ENCODE results near the gene PIAS4.

PIAS4 gene

DNA sequence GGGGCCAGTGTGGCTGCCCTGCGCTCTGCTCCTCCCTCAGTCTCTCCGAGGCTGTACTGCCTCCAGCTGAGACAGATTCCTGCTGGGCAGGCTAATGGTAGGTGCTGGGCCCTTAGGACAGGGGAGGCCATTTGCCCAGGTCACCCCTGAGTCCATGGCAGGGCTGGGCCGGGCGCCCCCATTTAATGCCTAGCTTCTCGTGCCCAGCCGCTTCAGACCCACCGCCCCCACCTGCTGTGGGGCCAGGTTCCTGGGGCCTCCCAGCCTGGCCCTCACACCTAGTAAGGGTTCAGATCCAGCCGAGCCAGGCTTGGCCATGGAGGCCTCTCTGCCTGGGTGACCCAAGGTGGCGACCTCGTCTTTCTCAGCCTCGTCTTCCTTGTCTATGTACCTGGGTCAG lies 17.8 kb downstream of the PIAS4 start (continued):
- TF ChIP-seq, protein P1, sequence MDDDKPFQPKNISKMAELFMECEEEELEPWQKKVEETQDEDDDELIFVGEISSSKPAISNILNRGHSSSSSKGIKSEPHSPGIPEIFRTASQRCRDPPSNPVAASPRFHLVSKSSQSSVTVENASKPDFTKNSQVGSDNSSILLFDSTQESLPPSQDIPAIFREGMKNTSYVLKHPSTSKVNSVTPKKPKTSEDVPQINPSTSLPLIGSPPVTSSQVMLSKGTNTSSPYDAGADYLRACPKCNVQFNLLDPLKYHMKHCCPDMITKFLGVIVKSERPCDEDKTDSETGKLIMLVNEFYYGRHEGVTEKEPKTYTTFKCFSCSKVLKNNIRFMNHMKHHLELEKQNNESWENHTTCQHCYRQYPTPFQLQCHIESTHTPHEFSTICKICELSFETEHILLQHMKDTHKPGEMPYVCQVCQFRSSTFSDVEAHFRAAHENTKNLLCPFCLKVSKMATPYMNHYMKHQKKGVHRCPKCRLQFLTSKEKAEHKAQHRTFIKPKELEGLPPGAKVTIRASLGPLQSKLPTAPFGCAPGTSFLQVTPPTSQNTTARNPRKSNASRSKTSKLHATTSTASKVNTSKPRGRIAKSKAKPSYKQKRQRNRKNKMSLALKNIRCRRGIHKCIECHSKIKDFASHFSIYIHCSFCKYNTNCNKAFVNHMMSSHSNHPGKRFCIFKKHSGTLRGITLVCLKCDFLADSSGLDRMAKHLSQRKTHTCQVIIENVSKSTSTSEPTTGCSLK (tag by site-specific recombination; IDR thresholded peaks at IDR 0.05): no peak
- TF ChIP-seq, protein P2, sequence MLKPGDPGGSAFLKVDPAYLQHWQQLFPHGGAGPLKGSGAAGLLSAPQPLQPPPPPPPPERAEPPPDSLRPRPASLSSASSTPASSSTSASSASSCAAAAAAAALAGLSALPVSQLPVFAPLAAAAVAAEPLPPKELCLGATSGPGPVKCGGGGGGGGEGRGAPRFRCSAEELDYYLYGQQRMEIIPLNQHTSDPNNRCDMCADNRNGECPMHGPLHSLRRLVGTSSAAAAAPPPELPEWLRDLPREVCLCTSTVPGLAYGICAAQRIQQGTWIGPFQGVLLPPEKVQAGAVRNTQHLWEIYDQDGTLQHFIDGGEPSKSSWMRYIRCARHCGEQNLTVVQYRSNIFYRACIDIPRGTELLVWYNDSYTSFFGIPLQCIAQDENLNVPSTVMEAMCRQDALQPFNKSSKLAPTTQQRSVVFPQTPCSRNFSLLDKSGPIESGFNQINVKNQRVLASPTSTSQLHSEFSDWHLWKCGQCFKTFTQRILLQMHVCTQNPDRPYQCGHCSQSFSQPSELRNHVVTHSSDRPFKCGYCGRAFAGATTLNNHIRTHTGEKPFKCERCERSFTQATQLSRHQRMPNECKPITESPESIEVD (tag by site-specific recombination; IDR thresholded peaks at IDR 0.05): no peak
- TF ChIP-seq ZEB2 (tag by site-specific recombination; IDR thresholded peaks at IDR 0.05) (no peak), SP3 (tag by site-specific recombination; IDR thresholded peaks at IDR 0.05) (no peak), ZNF596 (tag by site-specific recombination; IDR thresholded peaks at IDR 0.05) (no peak), EGR2 (tag by site-specific recombination; IDR thresholded peaks at IDR 0.05; ENCODE audit: low read depth) (no peak), GLI4 (tag by site-specific recombination; IDR thresholded peaks at IDR 0.05) (no peak)

DNA sequence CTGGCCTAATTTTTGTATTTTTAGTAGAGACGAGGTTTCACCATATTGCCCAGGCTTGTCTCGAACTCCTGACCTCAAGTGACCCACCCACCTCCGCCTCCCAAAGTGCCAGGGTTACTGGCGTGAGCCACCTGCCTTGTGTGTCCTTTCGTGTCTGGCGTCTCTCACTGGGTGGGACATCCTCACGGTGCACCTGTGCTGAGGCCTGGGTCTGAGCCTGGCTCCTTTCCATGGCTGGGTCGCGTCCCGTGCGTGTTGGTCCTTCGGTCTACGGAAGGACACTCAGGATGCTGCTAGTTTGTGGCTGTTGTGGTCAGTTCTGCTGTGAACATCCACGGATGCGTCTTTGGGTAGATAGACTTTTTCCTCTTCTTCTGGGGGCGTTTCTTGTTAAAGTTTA lies 19.6 kb downstream of the PIAS4 start:
- Histone ChIP-seq H3K27ac (ENCODE audit: extremely low read depth, low read depth, low read length) (no peak overlapping the region), H3K4me3 (ENCODE audit: low read depth, low read length) (no peak overlapping the region), H3K36me3 (ENCODE audit: control insufficient read depth in 2 of 2, insufficient read depth in 1 of 2, low read length in 2 of 2) (peaks cover 0 to 53% of the 10 kb centered on the region in 2 experiments; a peak in 2 of 3 replicates), H3K9me3 (ENCODE audit: control insufficient read depth, insufficient read depth, low read depth, low read length) (no peaks in the 10 kb centered on the region), H3K4me1 (ENCODE audit: control insufficient read depth, insufficient read depth, low read length) (no peaks in the 10 kb centered on the region)
- CTCF ChIA-PET: interaction anchor here (0.5 kb wide), 1 partner anchor 205 kb away, joined by 3 read pairs; no protein-coding TSS in a partner anchor
- TF ChIP-seq, protein P3, sequence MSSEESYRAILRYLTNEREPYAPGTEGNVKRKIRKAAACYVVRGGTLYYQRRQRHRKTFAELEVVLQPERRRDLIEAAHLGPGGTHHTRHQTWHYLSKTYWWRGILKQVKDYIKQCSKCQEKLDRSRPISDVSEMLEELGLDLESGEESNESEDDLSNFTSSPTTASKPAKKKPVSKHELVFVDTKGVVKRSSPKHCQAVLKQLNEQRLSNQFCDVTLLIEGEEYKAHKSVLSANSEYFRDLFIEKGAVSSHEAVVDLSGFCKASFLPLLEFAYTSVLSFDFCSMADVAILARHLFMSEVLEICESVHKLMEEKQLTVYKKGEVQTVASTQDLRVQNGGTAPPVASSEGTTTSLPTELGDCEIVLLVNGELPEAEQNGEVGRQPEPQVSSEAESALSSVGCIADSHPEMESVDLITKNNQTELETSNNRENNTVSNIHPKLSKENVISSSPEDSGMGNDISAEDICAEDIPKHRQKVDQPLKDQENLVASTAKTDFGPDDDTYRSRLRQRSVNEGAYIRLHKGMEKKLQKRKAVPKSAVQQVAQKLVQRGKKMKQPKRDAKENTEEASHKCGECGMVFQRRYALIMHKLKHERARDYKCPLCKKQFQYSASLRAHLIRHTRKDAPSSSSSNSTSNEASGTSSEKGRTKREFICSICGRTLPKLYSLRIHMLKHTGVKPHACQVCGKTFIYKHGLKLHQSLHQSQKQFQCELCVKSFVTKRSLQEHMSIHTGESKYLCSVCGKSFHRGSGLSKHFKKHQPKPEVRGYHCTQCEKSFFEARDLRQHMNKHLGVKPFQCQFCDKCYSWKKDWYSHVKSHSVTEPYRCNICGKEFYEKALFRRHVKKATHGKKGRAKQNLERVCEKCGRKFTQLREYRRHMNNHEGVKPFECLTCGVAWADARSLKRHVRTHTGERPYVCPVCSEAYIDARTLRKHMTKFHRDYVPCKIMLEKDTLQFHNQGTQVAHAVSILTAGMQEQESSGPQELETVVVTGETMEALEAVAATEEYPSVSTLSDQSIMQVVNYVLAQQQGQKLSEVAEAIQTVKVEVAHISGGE (tag by site-specific recombination; conservative IDR thresholded peaks at IDR 0.05; ENCODE audit: low read depth): no peak
- TF ChIP-seq, protein P4, sequence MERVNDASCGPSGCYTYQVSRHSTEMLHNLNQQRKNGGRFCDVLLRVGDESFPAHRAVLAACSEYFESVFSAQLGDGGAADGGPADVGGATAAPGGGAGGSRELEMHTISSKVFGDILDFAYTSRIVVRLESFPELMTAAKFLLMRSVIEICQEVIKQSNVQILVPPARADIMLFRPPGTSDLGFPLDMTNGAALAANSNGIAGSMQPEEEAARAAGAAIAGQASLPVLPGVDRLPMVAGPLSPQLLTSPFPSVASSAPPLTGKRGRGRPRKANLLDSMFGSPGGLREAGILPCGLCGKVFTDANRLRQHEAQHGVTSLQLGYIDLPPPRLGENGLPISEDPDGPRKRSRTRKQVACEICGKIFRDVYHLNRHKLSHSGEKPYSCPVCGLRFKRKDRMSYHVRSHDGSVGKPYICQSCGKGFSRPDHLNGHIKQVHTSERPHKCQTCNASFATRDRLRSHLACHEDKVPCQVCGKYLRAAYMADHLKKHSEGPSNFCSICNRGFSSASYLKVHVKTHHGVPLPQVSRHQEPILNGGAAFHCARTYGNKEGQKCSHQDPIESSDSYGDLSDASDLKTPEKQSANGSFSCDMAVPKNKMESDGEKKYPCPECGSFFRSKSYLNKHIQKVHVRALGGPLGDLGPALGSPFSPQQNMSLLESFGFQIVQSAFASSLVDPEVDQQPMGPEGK (tag by site-specific recombination; IDR thresholded peaks at IDR 0.05): no peak
- TF ChIP-seq ZNF701 (tag by site-specific recombination; IDR thresholded peaks at IDR 0.05) (no peak), ZNF169 (tag by site-specific recombination; IDR thresholded peaks at IDR 0.05) (no peak), ZNF16 (tag by site-specific recombination; IDR thresholded peaks at IDR 0.05; ENCODE audit: low read depth) (no peak), ZNF792 (tag by site-specific recombination; IDR thresholded peaks at IDR 0.05) (no peak), MZF1 (tag by site-specific recombination; IDR thresholded peaks at IDR 0.05; ENCODE audit: borderline replicate concordance) (no peak), SETDB1 (IDR thresholded peaks at IDR 0.05; ENCODE audit: insufficient read length, low read length) (no peak)
- TF ChIP-seq, protein P5, sequence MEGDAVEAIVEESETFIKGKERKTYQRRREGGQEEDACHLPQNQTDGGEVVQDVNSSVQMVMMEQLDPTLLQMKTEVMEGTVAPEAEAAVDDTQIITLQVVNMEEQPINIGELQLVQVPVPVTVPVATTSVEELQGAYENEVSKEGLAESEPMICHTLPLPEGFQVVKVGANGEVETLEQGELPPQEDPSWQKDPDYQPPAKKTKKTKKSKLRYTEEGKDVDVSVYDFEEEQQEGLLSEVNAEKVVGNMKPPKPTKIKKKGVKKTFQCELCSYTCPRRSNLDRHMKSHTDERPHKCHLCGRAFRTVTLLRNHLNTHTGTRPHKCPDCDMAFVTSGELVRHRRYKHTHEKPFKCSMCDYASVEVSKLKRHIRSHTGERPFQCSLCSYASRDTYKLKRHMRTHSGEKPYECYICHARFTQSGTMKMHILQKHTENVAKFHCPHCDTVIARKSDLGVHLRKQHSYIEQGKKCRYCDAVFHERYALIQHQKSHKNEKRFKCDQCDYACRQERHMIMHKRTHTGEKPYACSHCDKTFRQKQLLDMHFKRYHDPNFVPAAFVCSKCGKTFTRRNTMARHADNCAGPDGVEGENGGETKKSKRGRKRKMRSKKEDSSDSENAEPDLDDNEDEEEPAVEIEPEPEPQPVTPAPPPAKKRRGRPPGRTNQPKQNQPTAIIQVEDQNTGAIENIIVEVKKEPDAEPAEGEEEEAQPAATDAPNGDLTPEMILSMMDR (tag by site-specific recombination; IDR thresholded peaks at IDR 0.05): no peak
- TF ChIP-seq, protein P6, sequence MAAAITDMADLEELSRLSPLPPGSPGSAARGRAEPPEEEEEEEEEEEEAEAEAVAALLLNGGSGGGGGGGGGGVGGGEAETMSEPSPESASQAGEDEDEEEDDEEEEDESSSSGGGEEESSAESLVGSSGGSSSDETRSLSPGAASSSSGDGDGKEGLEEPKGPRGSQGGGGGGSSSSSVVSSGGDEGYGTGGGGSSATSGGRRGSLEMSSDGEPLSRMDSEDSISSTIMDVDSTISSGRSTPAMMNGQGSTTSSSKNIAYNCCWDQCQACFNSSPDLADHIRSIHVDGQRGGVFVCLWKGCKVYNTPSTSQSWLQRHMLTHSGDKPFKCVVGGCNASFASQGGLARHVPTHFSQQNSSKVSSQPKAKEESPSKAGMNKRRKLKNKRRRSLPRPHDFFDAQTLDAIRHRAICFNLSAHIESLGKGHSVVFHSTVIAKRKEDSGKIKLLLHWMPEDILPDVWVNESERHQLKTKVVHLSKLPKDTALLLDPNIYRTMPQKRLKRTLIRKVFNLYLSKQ (tag by site-specific recombination; IDR thresholded peaks at IDR 0.05; ENCODE audit: borderline replicate concordance): no peak
- POLR2A ChIA-PET: no interaction called here

Measured in HEK293 (cell line).